Head of caudate nucleus (tissue), 42 donors: ENCODE results near the gene MDH2.
"Not testable (repeated sequence)": the region's sequence is repeated elsewhere in the genome, so short reads cannot be mapped to it uniquely, and the experiment has no call there.

Source experiments
- DNase-seq, 42 donors: peaks; one replicate each; pipeline versions ENCODE4 v3.0.0 to v3.0.0-alpha.2; 2020 to 2021; ENCODE audit warnings: mixed read lengths in 7 of 42
- intact Hi-C: fragments of 100-400 bp; cut with DNase I; formaldehyde crosslinking; loops from one replicate; pipeline ENCODE4 v1.15.0; 2022

Gene MDH2

DNA sequence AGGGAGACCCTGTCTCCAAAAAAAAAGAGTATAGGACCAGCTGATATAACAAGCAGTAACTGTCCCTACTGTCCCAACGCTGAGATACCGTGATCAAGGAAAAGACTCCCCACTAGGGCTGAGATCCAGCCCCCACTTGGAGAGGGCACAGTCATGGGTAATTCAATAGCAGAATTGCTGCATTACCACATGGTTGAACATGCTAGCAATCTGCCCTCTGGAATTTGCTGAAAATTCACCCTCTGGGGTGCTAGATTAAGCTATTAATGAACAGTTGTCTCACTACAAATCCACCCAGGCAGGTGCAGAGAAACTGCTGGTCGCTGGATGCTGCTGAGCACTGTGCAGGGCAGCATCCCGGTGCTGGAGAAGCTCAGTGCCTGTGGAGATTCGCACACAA is 46.4 kb downstream of the MDH2 start:
- intact Hi-C loops, DNase-seq: not testable (repeated sequence)

DNA sequence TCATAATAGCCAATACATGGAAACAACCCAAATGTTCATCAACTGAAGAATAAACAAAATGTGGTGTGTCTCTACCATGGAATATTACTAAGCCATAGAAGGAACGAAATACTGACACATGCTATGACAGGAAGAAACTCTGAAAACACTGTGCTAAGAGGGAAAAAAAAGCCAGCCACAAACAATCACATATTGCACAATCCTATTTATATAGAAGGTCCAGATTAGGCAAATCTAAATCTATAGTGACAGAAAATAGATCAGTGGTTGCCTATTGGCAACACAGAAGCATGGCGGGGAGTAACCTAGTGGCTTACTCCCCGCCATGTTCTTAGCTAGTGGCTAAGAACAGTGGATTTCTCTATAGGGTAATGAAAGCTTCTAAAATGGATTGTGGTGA is 48.0 kb downstream of the MDH2 start:
- no peak for DNase-seq
- intact Hi-C loops, result no loop called here

DNA sequence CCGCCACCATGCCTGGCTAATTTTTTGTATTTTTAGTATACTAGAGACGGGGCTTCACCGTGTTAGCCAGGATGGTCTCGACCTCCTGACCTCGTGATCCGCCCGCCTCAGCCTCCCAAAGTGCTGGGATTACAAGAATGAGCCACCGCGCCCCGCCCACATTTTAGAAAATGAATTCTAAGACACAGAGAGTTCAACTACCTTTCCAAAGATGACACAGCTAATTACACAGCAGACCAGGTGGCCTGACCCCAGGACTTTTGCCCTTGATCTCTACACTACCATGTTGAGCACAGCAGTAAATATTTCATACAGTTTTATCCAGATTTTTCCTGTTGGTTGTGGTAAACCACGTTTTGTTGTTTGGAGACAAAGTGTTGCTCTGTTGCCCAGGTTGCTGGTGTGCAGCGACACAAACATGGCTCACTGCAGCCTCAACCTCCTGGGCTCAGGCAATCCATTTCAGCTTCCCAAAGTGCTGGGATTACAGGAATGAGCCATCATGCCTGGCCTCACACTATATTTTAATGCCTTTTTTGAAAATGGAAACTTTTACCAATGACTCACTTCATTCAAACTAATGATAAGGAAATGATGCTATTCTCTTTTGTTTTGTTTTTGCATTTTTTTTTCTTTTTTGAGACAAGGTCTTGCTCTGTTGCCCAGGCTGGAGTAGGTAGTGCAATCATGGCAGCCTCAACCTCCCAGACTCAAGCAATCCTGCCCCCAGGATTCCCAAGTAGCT is 54.0 kb downstream of the MDH2 start:
- DNase-seq, intact Hi-C loops: not testable (repeated sequence)

DNA sequence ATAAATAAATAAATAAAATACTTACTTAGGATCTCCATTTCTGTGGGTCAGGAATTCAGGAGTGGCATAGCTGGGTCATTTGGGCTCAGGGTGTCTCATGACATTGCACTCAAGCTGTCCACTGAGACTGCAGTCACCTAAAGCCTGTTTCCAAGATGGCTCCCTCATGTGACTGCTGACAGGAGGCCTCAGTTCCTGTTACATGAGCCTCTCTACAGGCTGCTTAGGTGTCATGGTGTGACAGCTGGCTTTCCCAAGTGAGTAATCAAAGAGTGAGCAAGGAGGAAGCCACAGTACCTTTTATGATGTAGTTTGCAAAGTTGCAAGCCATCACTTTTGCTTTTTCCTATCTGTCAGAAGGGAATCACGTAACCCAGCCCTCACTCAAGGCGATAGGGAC is 55.9 kb downstream of the MDH2 start:
- intact Hi-C loops, DNase-seq: not testable (repeated sequence)

DNA sequence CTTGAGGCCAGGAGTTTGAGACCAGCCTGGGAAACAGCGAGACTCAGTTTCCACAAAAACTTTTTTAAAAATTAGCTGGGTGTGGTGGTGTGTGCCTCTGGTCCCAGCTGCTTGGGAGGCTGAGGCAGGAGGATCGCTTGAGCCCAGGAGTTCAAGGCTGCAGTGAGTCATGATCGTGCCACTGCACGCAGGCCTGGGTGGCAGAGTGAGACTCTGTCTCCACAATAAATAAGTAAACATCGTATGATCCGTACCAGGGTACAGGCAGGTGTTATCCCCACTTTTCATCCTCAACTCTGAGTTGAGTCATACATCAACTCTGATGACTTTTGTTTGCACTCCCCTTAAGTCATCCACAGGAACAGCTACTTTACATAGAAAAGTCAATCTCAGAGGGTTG is 58.2 kb downstream of the MDH2 start:
- DNase-seq, intact Hi-C loops: not testable (repeated sequence)

DNA sequence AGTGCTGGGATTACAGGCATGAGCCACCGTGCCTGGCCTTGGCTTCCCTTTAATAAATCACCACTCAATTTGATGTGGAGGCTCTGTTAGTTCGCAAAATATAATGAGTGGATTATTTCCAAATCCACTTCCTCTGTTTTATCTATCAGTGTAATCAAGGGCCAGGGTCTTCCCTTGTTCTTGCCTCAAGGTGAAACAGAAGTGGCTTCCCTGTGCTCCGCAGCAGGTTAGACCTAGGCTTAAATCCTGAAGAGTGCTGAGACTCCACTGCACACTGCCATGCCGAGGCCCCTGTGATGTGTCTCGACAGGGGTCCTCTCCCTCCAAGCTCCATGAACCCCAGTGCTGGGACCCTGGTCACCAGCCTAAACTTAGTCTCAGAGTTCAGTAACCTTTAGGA is 59.0 kb downstream of the MDH2 start:
- intact Hi-C loops, result no loop called here
- DNase-seq, result no peak

GRCh38 chr7:76108540-76109233 is 60.8 kb downstream of the MDH2 start:
- DNase-seq, result no peak
- intact Hi-C loops, result no loop called here

DNA sequence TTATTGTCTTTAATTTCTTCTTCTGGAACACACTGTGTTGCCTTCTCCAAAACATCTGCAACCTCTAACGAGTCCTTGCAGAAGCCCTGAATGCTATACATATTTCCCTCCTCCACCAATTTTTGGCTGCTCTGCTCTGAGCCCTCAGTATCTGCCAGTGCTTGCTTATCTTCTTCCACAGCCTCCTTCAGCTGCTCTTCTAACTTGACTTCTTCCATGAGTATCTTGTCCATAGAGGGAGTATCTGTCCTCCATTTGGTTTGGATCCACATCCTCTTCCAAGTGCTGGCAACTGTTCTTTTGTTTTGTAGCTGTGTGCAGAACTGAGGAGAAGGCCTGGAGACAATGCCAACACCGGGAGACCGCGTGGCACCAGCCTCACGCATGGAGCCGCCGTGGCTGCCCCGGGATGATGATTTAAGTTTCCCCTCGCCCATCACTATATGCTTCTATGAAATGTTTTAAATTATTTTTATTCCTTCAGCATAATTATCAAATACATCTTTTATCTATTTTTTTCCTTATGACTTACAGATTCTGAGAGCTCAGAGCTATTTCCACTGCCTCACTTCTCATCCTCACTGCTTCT is 65.2 kb downstream of the MDH2 start:
- intact Hi-C loops, DNase-seq: not testable (repeated sequence)

DNA sequence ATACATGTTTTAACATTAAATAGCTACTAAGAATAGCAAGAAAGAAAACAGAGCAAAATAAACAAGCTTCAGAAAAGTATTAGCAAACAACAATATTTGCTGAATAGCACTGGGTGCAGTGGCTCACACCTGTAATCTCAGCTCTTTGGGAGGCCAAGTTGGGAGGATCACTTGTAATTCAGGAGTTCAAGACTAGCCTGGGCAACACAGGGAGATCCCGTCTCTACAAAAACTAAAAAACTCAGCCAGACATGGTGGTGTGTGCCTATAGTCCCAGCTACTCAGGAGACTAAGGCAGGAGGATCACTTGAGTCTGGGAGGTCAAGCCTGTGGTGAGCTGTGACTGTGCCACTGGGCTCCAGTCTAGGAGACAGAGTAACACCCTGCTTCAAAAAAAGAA is 66.8 kb downstream of the MDH2 start:
- DNase-seq, intact Hi-C loops: not testable (repeated sequence)
